Mesothelial cell of epicardium (in vitro differentiated cells): ENCODE data around the gene ZFYVE1. TPM values are rescaled to one million over a fixed set of nuclear protein-coding genes. Genes with fewer than 3 reads are reported as not detected.

Experiments
- DNase-seq, 2 experiments: peaks; one replicate each; pipeline ENCODE4 v3.0.0; 2021; ENCODE audit warnings: low spot score in 2 of 2; ENCODE audit not compliant: unreplicated experiment in 2 of 2
- H3K27ac Mint-ChIP-seq: 2 replicates; pipeline ENCODE4 v1.8.0; 2021; ENCODE audit warnings: mixed read lengths
- H3K27me3 Mint-ChIP-seq: 2 replicates; pipeline ENCODE4 v1.8.0; 2021; ENCODE audit warnings: low read depth, mixed read lengths
- H3K36me3 Mint-ChIP-seq: 2 replicates; pipeline ENCODE4 v1.8.0; 2021; ENCODE audit warnings: mixed read lengths
- H3K4me1 Mint-ChIP-seq: 2 replicates; pipeline ENCODE4 v1.8.0; 2021; ENCODE audit warnings: mixed read lengths
- H3K4me3 Mint-ChIP-seq: 2 replicates; pipeline ENCODE4 v1.8.0; 2021; ENCODE audit warnings: mild to moderate bottlenecking, moderate library complexity, mixed read lengths
- H3K9me3 Mint-ChIP-seq: 2 replicates; pipeline ENCODE4 v1.8.0; 2021; ENCODE audit warnings: mixed read lengths
- CTCF ChIP-seq: fragments of 200-600 bp; sonication (generic); IDR thresholded peaks from one replicate; pipeline ENCODE4 v1.5.0; 2021; ENCODE audit warnings: antibody characterized with exemption; ENCODE audit not compliant: unreplicated experiment
- total RNA-seq: library from RNA; stranded (reverse); gene quantifications from 3 replicates; pipeline ENCODE4 v1.2.1, GENCODE V29; 2021

ZFYVE1 gene
- total RNA-seq, 1 donor from 2014 or later, result 21.4 TPM

GRCh38 chr14:72980863-72981262 lies 46.0 kb downstream of the ZFYVE1 start:
- H3K36me3 Mint-ChIP-seq, result peaks cover 31% of the 10 kb centered on the region
- no peaks in the 10 kb centered on the region for H3K4me1 Mint-ChIP-seq
- H3K4me3 Mint-ChIP-seq, result no peak overlapping the region
- DNase-seq, result no peak
- no peak overlapping the region for H3K27ac Mint-ChIP-seq
- no peaks in the 10 kb centered on the region for H3K27me3 Mint-ChIP-seq
- no peak for TF ChIP-seq CTCF
- no peaks in the 10 kb centered on the region for H3K9me3 Mint-ChIP-seq

DNA sequence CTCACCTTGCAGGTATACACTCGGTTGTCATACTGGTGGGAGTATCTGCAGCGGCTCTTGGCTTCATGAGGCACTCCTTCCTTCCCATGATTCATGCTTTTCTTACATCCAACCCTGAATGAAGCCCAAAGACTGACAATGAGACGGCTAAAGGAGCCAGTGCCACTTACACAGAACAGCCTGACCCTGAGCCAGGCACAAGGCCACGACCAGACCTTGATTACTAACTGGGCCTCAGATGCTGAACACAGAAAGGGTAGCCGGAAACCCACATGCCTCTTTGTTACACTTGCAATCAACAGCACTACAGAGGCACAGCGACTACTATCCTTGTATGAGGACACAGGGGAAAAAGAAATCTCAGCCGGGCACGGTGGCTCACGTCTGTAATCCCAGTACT lies 48.0 kb downstream of the ZFYVE1 start:
- no peak for TF ChIP-seq CTCF
- no peaks in the 10 kb centered on the region for H3K9me3 Mint-ChIP-seq
- no peaks in the 10 kb centered on the region for H3K27me3 Mint-ChIP-seq
- no peak overlapping the region for H3K27ac Mint-ChIP-seq
- H3K4me3 Mint-ChIP-seq, result no peak overlapping the region
- DNase-seq, result no peak
- H3K36me3 Mint-ChIP-seq, result peaks cover 31% of the 10 kb centered on the region
- no peaks in the 10 kb centered on the region for H3K4me1 Mint-ChIP-seq

GRCh38 chr14:72975770-72976169 lies 51.1 kb downstream of the ZFYVE1 start:
- Mint-ChIP-seq H3K36me3 (peaks cover 28% of the 10 kb centered on the region), H3K4me3 (no peak overlapping the region), H3K9me3 (no peaks in the 10 kb centered on the region), H3K27me3 (no peaks in the 10 kb centered on the region), H3K27ac (no peak overlapping the region), H3K4me1 (no peaks in the 10 kb centered on the region)
- TF ChIP-seq CTCF, result no peak
- no peak for DNase-seq

DNA sequence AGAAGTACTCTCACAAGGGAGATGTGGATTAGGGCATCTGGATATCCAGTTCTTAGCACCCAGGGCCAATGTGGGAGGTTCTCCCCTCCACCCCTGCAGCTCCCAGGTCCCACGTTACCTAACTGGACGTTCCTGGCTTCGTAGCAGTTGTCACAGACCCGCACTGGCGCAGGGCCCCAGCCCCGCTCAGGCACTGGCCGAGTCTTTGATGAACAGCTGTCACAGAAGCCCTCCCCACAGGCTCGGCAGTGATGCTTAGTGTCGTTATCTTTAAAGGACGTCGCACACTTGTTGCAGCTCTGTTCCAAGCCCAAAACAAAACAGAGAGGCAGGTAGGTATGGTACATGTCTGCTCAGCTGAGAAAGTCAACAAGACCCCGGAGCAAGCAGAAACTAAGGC lies 52.2 kb downstream of the ZFYVE1 start:
- Mint-ChIP-seq H3K4me1 (no peaks in the 10 kb centered on the region), H3K36me3 (peaks cover 37% of the 10 kb centered on the region)

DNA sequence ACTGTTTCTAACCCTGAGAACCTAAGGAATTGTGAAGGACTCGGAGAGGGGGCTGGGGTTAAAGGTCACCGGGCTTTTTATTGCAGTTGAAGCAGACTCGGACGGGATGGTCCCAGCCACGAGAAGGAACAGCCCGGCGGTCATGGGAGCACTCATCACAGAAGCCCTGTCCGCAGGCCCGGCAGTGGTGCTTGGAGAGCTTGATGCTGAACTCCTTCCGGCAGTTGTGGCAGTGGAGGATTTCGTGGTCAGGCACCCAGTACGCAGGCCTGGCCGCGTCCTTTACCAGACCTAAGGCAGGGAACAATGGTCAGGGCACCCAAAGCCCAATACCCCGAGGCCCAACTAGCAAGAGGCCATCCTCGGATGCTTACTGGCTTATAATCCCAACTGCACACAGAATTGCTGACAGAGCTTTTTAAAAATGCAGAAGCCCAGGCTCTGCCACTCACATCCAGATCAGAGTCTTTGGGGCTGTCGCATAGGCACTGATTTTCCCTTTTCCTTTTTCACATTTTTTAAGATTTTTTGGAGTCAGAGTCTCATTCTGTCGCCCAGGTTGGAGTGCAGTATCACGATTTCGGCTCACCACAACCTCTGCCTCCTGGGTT lies 56.0 kb downstream of the ZFYVE1 start:
- H3K27me3 Mint-ChIP-seq, result no peaks in the 10 kb centered on the region

More for the DNA sequence above, 52.2 kb downstream of the ZFYVE1 start:
- Mint-ChIP-seq H3K27ac (no peak overlapping the region), H3K27me3 (no peaks in the 10 kb centered on the region), H3K9me3 (no peaks in the 10 kb centered on the region), H3K4me3 (no peak overlapping the region)
- no peak for DNase-seq
- TF ChIP-seq CTCF, result no peak

More for the DNA sequence above, 56.0 kb downstream of the ZFYVE1 start:
- Mint-ChIP-seq H3K4me1 (no peaks in the 10 kb centered on the region), H3K27ac (no peak overlapping the region), H3K4me3 (no peak overlapping the region), H3K36me3 (peaks cover 45% of the 10 kb centered on the region), H3K9me3 (no peaks in the 10 kb centered on the region)
- TF ChIP-seq CTCF, result no peak
- DNase-seq, result no peak
